Measurements from ENCODE around the gene MEGF9.

Gene MEGF9

GRCh38 chr9:120662513-120662912, 51.8 kb downstream of the MEGF9 start:
- TF ChIP-seq CTCF (IDR thresholded peaks at IDR 0.05; ENCODE audit: low read depth, low read length, missing control alignments), result no peak
- Histone ChIP-seq H3K4me3 (ENCODE audit: low read depth, low read length) (no peak overlapping the region), H3K36me3 (replicated peaks) (no peaks in the 10 kb centered on the region), H3K27me3 (replicated peaks) (no peaks in the 10 kb centered on the region), H3K27ac (no peak overlapping the region)
- DNase-seq, result no peak
- in situ Hi-C loops (cut with HindIII; ENCODE audit: low pct_ligation_motif_present, low sequenced_read_pairs), result no loop called here

GRCh38 chr9:120659676-120660075, 54.6 kb downstream of the MEGF9 start:
- Histone ChIP-seq H3K4me3 (ENCODE audit: low read depth, low read length) (no peak overlapping the region), H3K36me3 (replicated peaks) (no peaks in the 10 kb centered on the region), H3K27me3 (replicated peaks) (no peaks in the 10 kb centered on the region), H3K27ac (no peak overlapping the region)
- DNase-seq, result no peak
- in situ Hi-C loops (cut with HindIII; ENCODE audit: low pct_ligation_motif_present, low sequenced_read_pairs), result no loop called here
- TF ChIP-seq CTCF (IDR thresholded peaks at IDR 0.05; ENCODE audit: low read depth, low read length, missing control alignments), result no peak

GRCh38 chr9:120659209-120659608, 55.1 kb downstream of the MEGF9 start:
- no peak for TF ChIP-seq CTCF (IDR thresholded peaks at IDR 0.05; ENCODE audit: low read depth, low read length, missing control alignments)
- DNase-seq, result no peak
- no peaks in the 10 kb centered on the region for H3K27me3 ChIP-seq (replicated peaks)
- no peak overlapping the region for H3K27ac ChIP-seq
- no peaks in the 10 kb centered on the region for H3K36me3 ChIP-seq (replicated peaks)
- in situ Hi-C loops (cut with HindIII; ENCODE audit: low pct_ligation_motif_present, low sequenced_read_pairs), result no loop called here
- H3K4me3 ChIP-seq (ENCODE audit: low read depth, low read length), result no peak overlapping the region

GRCh38 chr9:120655005-120655622, 59.2 kb downstream of the MEGF9 start:
- Histone ChIP-seq H3K27ac (no peak overlapping the region), H3K27me3 (replicated peaks) (no peaks in the 10 kb centered on the region), H3K4me3 (ENCODE audit: low read depth, low read length) (no peak overlapping the region), H3K36me3 (replicated peaks) (no peaks in the 10 kb centered on the region)
- in situ Hi-C loops (cut with HindIII; ENCODE audit: low pct_ligation_motif_present, low sequenced_read_pairs), result no loop called here
- no peak for TF ChIP-seq CTCF (IDR thresholded peaks at IDR 0.05; ENCODE audit: low read depth, low read length, missing control alignments)
- DNase-seq, result peak; percentile 47

- no peak for DNase-seq
- Histone ChIP-seq H3K36me3 (replicated peaks) (no peaks in the 10 kb centered on the region), H3K4me3 (ENCODE audit: low read depth, low read length) (no peak overlapping the region), H3K27ac (no peak overlapping the region), H3K27me3 (replicated peaks) (no peaks in the 10 kb centered on the region)
- TF ChIP-seq CTCF (IDR thresholded peaks at IDR 0.05; ENCODE audit: low read depth, low read length, missing control alignments), result no peak
- in situ Hi-C loops (cut with HindIII; ENCODE audit: low pct_ligation_motif_present, low sequenced_read_pairs), result no loop called here
These were observed 60.0 kb downstream of the MEGF9 start for GRCh38 chr9:120654272-120654671.

- H3K27ac ChIP-seq, result no peak overlapping the region
- no peak for DNase-seq
These were observed 60.5 kb downstream of the MEGF9 start for GRCh38 chr9:120653762-120654161.

More at GRCh38 chr9:120653762-120654161, 60.5 kb downstream of the MEGF9 start:
- TF ChIP-seq CTCF (IDR thresholded peaks at IDR 0.05; ENCODE audit: low read depth, low read length, missing control alignments), result no peak
- in situ Hi-C loops (cut with HindIII; ENCODE audit: low pct_ligation_motif_present, low sequenced_read_pairs), result no loop called here
- Histone ChIP-seq H3K27me3 (replicated peaks) (no peaks in the 10 kb centered on the region), H3K4me3 (ENCODE audit: low read depth, low read length) (no peak overlapping the region), H3K36me3 (replicated peaks) (no peaks in the 10 kb centered on the region)
